ENCODE results near the gene ABHD12. TPM values are rescaled to one million over a fixed set of nuclear protein-coding genes. Genes with fewer than 3 reads are reported as not detected.
"Not testable (repeated sequence)": the region's sequence is repeated elsewhere in the genome, so short reads cannot be mapped to it uniquely, and the experiment has no call there.

The ABHD12 gene
- total RNA-seq, 2 donors from 2014 or later: 48.2 to 52.7 TPM

DNA sequence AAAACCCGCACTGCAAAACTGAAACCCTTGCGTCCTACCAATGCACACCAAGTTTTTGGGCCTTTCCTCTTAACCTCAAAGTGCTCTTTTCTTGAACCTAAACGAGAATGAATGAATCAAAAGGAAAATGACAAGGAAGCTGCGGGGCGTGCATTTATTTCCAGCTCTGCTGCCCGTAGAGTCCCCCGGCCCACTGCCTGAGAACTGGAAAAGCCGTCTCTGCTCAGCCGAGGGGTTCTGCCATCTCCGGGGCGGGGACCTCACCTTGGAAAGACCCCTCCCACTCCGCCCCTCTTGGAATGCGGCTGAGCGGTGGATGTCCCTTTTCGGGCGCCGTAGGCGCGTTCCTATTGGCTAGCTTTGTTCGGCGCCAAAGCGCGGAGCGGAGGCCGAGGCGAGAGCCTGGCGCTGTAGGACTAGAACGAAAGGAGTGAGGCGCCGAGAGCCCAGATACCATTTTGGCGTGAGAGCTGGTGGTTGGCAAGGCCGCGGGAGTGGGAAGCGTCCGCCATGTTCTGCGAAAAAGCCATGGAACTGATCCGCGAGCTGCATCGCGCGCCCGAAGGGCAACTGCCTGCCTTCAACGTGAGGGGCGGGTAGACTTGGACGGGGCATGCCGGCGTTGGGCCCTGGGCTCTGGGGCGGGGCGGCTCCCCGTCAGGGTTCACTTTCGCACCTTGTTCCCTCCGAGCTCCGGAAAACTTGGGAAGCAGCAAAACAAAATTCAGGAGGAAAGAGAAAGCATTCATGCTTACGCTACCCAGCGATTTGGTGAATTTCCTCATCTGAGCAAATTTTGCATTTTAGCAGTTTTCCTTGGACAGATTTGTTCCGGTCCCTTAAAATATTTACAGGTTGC lies 16.9 kb upstream of the ABHD12 start, which contains the start of gene GINS1:
TSS of gene GINS1 (plus strand) at position 363 of the 859 bp plus-strand sequence. CDS start at position 511, 148 bp downstream.
- peak within 1 kb of the TSS; percentile 89 for H3K9ac ChIP-seq (ENCODE audit: extremely low read depth, low read length, poor library complexity, severe bottlenecking)
- no peaks in the 10 kb centered on the region for H3K27me3 ChIP-seq (ENCODE audit: control insufficient read depth, insufficient read depth, low read length, poor library complexity, severe bottlenecking)
- H3K36me3 ChIP-seq (ENCODE audit: control insufficient read depth, insufficient read depth, low read length): peaks cover 7% of the 10 kb centered on the region
- H3K9me3 ChIP-seq (ENCODE audit: control insufficient read depth, low read length): peaks cover 24% of the 10 kb centered on the region
- H3K27ac ChIP-seq (ENCODE audit: low read depth, low read length): peak within 1 kb of the TSS; percentile 78
- Mint-ChIP-seq H3K4me3 (peak within 1 kb of the TSS; percentile 86), H3K27me3 (ENCODE audit: insufficient read depth) (no peaks in the 10 kb centered on the region), H3K9me3 (peaks cover 37% of the 10 kb centered on the region), H3K36me3 (ENCODE audit: low read depth) (peaks cover 10% of the 10 kb centered on the region), H3K4me1 (peaks cover 14% of the 10 kb centered on the region), H3K27ac (peak within 1 kb of the TSS; percentile 98)
- 4 to 7% methylated on average over 28 to 56 of the region's 56 CpGs for WGBS, 2 experiments (ENCODE audit: insufficient coverage in 1 of 2, insufficient read length in 1 of 2)
- peak; percentile 99 for DNase-seq
- H3K4me1 ChIP-seq (ENCODE audit: control insufficient read depth, insufficient read depth, low read length): no peaks in the 10 kb centered on the region
- H3K4me3 ChIP-seq (ENCODE audit: low read length): peak within 1 kb of the TSS; percentile 97
- TF ChIP-seq, protein P1, sequence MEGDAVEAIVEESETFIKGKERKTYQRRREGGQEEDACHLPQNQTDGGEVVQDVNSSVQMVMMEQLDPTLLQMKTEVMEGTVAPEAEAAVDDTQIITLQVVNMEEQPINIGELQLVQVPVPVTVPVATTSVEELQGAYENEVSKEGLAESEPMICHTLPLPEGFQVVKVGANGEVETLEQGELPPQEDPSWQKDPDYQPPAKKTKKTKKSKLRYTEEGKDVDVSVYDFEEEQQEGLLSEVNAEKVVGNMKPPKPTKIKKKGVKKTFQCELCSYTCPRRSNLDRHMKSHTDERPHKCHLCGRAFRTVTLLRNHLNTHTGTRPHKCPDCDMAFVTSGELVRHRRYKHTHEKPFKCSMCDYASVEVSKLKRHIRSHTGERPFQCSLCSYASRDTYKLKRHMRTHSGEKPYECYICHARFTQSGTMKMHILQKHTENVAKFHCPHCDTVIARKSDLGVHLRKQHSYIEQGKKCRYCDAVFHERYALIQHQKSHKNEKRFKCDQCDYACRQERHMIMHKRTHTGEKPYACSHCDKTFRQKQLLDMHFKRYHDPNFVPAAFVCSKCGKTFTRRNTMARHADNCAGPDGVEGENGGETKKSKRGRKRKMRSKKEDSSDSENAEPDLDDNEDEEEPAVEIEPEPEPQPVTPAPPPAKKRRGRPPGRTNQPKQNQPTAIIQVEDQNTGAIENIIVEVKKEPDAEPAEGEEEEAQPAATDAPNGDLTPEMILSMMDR (conservative IDR thresholded peaks at IDR 0.05): no peak

GRCh38 chr20:25402583-25402982 lies 11.9 kb upstream of the ABHD12 start:
- Histone ChIP-seq H3K27ac (ENCODE audit: low read depth, low read length) (no peak overlapping the region), H3K9me3 (ENCODE audit: control insufficient read depth, low read length) (peaks cover 36% of the 10 kb centered on the region), H3K4me1 (ENCODE audit: control insufficient read depth, insufficient read depth, low read length) (no peaks in the 10 kb centered on the region), H3K9ac (ENCODE audit: extremely low read depth, low read length, poor library complexity, severe bottlenecking) (no peak overlapping the region), H3K4me3 (ENCODE audit: low read length) (peak overlapping the region; percentile 54), H3K27me3 (ENCODE audit: control insufficient read depth, insufficient read depth, low read length, poor library complexity, severe bottlenecking) (no peaks in the 10 kb centered on the region), H3K36me3 (ENCODE audit: control insufficient read depth, insufficient read depth, low read length) (no peaks in the 10 kb centered on the region)
- Mint-ChIP-seq H3K27ac (no peak overlapping the region), H3K9me3 (peaks cover 52% of the 10 kb centered on the region), H3K4me3 (no peak overlapping the region), H3K27me3 (ENCODE audit: insufficient read depth) (no peaks in the 10 kb centered on the region), H3K4me1 (peaks cover 11% of the 10 kb centered on the region), H3K36me3 (ENCODE audit: low read depth) (peaks cover 4% of the 10 kb centered on the region)
- WGBS, 2 experiments (ENCODE audit: insufficient coverage in 1 of 2, insufficient read length in 1 of 2): 91 to 94% methylated on average over 6 to 7 of the region's 7 CpGs
- DNase-seq: peak; percentile 65
- TF ChIP-seq, protein P1 (conservative IDR thresholded peaks at IDR 0.05): no peak

DNA sequence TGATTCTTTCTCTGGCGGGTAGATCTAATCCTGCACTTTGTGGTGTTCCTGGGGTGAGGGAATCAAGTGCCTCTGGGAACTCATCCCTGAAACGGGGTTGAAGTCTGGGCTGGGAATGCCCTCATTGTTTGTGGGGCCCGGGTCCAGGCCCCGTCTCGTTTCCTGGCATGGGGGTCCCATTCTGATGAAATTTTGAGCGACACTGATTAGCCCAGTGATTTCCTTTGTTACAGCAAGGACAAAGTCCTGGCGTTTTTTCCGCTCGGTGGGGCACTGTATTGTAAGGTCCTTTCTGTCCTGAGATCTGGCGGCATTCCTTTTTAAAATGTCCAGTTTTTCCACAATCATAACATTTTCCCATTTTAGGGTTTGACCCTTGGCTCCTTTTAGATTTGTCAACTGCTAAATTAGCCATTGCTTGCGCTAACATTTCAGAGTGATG lies 9.7 kb upstream of the ABHD12 start:
- 88 to 90% methylated on average over 8 to 11 of the region's 11 CpGs for WGBS, 2 experiments (ENCODE audit: insufficient coverage in 1 of 2, insufficient read length in 1 of 2)

More for the DNA sequence above, 9.7 kb upstream of the ABHD12 start:
- H3K9ac ChIP-seq (ENCODE audit: extremely low read depth, low read length, poor library complexity, severe bottlenecking); H3K4me3 Mint-ChIP-seq; DNase-seq; H3K4me1 Mint-ChIP-seq; H3K27me3 ChIP-seq (ENCODE audit: control insufficient read depth, insufficient read depth, low read length, poor library complexity, severe bottlenecking); H3K36me3 ChIP-seq (ENCODE audit: control insufficient read depth, insufficient read depth, low read length); H3K4me1 ChIP-seq (ENCODE audit: control insufficient read depth, insufficient read depth, low read length); H3K27ac Mint-ChIP-seq; H3K4me3 ChIP-seq (ENCODE audit: low read length); H3K36me3 Mint-ChIP-seq (ENCODE audit: low read depth); H3K27me3 Mint-ChIP-seq (ENCODE audit: insufficient read depth): not testable (repeated sequence)
- peaks cover 36% of the 10 kb centered on the region for H3K9me3 Mint-ChIP-seq
- Histone ChIP-seq H3K9me3 (ENCODE audit: control insufficient read depth, low read length) (peaks cover 36% of the 10 kb centered on the region), H3K27ac (ENCODE audit: low read depth, low read length) (peak overlapping the region; percentile 41)
